Fibroblast of skin of scalp (primary cell): Measurements from ENCODE around the gene COL18A1.

Source experiments
- DNase-seq: peaks from one replicate; pipeline ENCODE4 v3.0.0-alpha.2; 2013

The COL18A1 gene

DNA sequence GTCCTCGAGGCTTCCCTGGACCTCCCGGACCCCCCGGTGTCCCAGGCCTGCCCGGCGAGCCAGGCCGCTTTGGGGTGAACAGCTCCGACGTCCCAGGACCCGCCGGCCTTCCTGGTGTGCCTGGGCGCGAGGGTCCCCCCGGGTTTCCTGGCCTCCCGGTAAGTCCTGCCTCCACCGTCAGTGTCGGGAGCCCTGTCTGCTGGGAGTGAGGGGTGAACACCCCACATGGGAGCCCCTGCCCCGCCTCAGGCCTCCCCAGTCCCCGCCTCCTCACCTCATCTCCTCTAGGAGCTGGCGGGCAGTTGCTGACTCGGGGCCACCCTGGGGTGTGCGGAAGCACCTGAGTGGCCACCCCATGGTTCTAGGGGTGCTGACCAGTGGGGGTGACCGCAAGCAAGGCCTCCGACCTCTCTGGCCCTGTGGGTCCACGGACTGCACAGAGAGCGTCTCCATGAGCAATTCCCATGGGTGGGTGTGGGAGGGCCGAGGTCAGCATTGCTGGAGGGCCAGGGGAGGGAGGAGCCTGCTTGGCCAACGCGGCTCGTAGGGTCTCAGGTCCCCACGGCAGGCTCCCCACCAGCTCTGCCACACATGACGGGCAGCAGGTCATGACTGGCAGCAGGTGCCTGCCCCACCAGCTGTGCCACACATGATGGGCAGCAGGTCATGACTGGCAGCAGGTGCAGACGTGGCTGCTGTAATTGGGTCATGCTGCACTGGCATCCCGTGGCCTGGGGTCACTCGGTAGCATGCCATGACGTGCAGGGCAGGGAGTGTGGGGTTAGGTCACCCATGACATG, 75.9 kb downstream of the COL18A1 start:
- DNase-seq: no peak

DNA sequence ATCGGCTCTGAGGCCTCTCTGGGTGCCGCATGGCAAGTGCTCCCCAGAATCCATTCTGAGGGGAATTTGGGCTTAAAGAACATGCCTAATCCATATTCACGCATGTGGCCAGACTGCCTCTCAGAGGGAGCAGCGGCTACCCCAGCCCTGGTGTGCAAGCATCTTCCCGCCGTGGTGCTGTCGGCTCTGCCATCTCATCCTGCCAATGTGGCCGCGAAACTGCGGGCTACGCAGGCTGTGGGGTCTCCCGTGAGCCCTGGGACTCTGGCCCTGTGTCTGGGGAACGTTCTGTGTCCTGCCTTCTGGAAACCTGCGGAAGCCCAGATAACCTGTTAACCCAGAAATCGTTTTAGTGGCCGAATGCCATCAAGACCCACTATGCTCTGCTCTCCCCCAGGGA, 76.6 kb downstream of the COL18A1 start:
- no peak for DNase-seq

DNA sequence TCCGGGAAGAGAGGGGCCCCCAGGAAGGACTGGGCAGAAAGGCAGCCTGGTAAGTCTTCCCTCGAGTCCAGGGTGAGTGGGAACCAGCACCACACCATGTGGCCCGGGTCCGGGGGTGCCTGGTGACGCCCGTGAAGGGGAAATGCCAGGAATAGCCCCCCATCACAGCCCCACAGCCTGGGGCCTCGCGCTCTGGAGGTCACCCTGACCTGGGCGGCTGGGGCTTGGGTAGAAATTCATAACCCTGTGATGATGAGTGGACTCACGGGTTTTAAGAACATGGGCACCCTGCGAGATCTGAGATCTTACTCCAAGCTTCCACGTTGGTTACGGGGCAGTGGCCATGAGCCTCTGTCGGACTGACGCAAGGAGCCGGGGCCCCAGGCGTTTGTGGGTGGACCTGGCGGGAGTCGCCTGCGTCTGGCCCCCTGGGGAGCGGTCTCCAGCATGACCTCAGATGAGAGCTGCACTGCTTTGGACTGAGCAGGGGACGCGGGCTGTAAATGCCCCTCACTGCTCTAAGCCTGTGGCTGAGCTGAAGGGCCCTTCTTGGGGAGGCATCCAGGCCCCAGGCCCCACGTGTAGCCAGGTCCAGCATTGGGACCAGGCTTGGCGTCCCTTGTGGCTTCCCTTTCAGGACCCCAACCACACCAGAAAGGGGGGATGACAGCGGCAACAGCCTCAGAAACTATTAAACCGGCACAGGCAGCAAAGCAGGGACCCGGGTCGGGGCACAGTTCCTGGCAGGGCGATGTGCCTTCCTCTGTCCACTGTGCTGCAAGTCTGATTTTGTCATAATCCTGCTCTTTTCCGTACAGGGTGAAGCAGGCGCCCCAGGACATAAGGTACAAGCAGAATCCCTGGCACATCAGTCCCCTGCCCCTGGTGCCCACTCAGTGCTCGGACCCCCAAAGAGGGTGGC, 77.3 kb downstream of the COL18A1 start:
- no peak for DNase-seq

DNA sequence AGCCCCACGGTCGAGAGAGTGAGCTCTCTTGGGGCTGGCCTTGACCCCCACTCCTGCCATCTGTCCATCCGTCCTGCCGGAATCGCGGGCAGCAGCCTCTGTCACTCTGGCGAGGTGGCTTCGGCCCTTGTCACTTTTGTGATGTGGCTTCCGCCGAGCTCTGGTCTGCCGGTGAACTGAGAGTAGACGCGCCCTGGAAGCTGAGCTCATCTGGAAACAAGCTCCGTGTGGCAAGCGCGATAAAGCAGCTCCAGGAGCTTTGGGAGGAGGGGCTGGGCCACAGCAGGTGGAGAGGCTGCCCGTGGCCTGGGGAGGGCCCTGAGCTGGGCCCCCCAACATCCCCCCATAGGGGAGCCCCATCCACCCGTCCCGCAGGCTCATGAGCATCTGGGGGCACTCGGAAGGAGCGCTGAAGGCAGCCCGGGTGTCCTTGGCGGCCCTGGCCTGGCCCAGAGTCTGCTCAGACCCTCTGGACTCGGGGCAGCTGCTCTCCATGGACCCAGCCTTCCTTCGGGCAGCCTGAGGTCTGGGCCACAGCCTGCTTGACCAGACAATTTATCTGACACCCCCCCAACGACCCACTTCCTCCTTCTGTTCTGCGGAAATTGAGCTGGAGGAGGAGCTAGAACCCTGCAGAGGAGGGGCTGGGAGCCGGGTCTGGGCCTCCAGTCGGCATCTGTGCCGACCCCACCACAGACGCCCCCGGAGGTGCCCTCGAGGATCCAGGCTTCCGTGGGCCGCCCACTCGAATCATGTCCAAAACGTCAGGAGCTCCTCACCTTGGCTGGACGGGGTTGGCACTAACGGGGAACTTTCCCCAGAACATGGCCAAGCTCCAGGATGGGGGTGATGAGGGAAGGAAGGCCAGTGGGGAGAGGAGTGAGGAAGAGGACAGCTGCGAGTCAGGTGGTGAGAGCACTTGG, 78.2 kb downstream of the COL18A1 start:
- no peak for DNase-seq

DNA sequence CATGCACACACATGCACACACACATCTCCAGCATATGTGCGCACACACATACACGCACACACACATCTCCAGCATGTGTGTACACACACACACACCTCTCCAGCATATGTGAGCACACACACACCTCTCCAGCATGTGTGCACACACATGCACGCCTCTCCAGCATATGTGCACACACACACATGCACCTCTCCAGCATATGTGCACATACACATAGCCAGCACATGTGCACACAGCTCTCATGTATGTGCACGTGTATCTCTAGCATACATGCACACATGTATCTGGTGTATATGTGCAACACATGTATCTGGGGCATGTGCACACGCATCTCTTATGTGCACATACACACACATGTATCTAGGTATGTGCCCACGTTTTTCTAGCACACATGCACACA, 79.4 kb downstream of the COL18A1 start:
- no peak for DNase-seq

DNA sequence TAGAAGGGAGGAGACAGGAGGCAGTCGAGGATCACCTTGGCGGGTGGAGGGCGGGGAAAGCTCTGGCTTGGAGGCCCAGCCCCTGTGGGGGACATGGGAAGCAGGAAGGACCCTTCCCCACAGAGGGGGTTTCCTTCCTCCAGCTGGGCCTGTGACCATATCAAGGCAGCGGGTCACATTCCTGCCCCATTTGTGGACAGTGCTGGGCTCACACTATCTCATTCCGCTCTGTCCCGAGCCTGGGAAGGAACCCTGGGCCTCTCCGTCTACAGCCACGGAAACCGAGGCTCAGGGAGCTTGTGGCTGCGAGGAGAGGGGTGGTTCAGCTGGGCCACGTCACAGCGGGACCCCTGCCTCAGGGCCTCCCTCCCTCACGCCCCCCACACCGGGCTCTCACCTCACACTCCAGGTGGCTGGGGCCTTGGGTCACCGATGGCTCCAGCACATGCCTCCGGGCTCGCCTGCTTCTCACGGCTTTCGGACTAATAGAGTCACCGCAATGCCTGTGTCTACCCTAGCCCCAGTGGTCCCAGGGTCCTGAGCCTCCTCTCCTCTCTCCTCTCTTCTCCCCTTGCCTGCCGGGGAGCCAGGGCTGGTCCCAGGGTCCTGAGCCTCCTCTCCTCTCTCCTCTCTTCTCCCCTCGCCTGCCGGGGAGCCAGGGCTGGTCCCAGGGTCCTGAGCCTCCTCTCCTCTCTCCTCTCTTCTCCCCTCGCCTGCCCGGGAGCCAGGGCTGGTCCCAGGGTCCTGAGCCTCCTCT, 80.9 kb downstream of the COL18A1 start:
- DNase-seq: no peak

DNA sequence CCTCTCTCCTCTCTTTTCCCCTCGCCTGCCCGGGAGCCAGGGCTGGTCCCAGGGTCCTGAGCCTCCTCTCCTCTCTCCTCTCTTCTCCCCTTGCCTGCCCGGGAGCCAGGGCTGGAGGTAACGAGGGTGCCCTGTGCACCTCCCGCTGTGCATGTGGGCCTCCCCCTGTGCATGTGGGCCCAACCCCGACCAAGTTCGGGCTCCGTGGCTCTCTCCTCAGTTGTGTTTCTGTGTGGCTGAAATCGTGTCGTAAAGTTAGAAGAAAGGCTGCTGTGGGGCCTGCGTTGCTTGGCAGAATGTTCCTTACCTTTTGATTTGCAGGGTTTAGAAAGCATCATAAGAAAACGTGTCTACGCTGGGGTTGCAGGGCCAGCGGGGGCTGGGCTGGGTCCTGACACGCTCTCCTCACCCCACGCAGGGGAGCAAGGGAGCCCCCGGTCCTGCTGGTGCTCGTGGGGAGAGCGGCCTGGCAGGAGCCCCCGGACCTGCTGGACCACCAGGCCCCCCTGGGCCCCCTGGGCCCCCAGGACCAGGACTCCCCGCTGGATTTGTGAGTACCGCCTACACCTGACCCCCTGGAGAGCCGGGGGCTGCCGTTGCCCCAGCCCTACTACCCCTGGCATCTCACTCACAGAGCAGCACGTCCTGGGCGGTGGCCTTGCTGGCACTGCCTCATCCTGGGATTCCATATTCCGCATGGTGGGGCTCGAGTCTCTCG, 81.6 kb downstream of the COL18A1 start:
- DNase-seq: no peak

DNA sequence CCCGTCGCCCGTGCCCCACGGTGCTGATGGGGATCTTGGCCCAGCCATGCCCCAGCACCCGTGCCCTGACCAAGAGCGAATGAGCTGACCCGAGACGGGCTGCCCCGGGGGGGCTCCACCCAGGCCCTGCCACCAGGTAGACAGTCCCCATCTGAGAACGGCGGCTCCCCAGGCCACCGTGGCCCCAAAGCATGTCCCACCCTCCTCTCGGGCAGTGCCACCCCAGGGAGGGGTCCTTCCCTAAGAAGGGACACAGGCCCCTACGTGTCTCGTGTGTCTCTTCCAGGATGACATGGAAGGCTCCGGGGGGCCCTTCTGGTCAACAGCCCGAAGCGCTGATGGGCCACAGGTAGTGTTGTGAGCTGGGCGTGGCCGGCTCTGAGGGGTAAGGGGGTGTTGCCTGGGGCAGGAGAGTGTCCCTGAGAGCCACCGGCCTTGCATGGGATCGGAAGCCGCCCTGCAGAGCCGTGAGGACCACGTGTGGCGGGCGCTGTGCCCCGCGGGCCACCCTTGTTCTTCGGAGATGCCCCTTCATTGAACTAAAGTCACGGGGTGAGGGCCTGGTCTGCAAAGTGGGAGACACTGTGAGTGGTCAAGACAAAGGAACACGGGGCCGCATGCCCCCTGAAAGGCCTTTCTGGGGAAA, 82.3 kb downstream of the COL18A1 start:
- DNase-seq: no peak

DNA sequence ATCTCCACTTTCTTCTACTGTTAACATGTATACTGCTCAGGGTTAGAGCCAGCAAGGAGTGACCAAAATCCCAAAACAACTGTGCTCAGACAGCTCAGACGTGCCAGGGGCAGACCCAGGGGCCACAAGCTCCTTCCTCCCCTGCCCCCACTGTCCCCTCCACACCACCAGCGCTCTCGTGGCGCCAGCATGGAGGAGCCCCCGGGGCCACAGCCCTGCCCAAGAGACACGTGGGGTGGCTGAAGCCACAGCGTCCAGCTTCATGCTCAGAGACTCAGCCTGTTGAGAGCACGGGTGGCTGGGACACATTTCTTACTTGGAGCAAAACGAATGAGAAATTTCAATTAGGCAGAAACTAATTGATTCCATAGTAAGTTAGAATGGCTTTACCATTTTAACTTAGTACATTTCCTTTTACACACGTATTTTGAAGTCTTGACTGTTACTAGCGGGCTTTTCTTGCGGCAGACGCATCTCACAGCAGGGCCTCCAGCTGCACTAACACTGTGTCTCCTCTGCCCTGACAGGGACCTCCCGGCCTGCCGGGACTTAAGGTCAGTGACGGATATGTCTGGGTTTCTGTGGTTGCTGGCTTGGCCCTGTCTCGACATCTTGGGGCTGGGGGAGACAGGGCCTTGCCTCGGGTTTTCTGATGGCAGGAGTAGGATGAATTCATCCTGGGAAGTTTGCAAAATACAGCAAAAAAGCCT, 83.1 kb downstream of the COL18A1 start:
- peak; percentile 38 for DNase-seq

DNA sequence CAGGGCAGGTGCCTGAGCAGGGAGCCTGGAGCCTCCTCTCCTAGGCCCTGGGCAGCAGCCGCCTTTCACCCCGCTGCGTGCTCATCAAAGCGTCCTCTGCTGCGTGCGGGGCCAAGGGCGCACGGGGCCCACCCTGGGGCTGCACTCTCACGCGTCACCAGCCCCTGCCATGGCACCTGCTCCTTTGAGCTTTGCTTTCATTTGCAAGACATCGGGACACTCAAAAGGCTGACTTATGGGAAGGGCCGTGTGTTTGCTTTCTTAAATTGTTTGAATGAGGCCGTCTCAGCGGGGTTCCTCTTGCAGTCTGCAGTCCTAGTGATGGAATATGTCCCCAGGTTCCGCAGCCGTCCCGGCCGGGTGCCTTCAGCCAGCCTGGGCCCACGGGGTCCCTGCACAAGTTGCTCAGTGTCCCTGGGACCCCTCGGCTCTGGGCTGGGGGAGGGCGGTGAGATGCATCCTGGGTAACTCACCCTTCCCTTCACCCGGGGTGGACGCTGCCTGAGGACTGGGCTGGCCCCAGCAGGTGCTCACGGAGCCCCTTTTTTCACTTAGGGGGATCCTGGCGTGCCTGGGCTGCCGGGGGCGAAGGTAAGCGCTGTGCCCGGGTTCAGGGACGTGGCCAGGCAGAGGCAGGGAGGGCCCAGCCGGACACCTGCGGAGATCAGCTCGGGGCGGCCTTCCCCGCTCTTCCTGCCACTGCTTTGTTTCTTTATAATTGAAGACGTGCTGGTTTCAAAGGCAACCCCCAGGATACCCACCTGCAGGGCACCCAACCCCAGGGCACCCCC, 84.2 kb downstream of the COL18A1 start:
- no peak for DNase-seq

DNA sequence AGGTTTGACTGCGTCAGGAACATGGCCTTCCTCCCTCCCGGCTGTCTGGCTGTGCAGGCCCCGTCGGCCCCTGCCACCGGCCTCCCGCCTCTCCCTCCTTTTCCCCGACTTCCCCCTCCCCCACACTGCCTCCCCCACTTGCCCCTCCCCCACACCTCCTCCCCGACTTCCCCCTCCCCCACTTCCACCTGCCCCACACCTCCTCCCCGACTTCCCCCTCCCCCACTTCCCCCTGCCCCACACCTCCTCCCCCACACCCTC, 84.7 kb downstream of the COL18A1 start:
- no peak for DNase-seq

DNA sequence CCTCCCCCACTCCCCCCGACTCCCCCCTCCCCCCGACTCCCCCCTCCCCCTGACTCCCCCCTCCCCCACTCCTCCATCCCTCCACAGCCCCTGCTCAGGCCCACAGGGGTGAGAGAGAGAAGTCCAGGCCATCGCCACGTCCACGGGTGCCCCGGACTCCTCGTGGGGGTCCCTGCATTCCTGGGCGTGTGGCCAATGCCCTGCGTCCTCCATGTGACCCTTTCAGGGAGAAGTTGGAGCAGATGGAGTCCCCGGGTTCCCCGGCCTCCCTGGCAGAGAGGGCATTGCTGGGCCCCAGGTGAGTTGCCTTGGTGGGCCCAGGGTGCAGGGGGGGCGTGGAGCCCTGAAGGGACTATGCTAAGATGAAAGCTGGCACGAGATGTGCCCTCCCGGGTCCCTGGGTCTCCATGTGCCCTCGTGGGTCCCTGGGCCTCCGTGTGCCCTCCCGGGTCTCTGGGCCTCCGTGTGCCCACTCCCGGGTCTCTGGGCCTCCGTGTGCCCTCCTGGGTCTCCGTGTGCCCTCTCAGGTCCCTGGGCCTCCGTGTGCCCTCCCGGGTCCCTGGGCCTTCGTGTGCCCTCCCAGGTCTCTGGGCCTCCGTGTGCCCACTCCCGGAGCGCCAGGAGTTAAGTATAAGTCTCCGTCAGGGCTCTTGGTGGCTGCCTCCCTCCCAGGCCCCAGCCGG, 85.2 kb downstream of the COL18A1 start:
- no peak for DNase-seq

DNA sequence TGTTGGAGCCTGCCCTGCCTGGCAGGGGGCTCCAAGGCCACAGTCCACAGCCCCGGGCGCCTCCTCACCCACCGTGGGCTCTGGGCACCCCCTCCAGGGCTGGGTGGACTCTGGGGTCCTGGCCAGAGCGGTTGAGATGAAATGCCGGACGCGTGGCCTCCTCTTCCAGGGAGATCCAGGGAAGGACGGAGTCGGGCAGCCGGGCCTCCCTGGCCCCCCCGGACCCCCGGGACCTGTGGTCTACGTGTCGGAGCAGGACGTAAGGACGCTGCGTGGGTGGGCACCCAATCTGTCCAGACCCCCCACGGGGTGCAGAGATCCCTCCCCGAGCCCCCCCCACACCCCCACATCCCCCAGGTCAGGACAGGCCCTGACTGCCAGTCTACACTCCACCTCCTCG, 86.1 kb downstream of the COL18A1 start:
- DNase-seq: no peak

DNA sequence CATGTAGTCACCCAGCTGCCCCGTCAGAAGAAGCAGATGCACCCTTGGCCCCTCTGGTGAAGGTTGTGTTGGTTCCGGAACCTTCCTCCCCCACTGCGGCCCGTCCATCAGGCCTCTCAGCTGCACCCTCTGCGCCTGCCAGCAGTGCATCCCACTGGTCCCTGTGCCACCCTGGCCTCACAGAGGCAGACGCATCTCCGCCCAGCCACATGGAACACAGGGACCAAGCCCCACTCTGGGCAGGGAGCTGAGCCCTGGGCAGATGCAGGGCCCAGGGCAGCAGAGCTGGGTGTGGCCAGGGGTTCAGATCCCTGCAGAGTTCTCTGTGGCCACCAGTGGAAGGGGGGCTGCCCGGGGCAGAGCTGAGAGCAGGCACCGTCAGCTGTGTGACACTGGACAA, 86.7 kb downstream of the COL18A1 start:
- DNase-seq: no peak

DNA sequence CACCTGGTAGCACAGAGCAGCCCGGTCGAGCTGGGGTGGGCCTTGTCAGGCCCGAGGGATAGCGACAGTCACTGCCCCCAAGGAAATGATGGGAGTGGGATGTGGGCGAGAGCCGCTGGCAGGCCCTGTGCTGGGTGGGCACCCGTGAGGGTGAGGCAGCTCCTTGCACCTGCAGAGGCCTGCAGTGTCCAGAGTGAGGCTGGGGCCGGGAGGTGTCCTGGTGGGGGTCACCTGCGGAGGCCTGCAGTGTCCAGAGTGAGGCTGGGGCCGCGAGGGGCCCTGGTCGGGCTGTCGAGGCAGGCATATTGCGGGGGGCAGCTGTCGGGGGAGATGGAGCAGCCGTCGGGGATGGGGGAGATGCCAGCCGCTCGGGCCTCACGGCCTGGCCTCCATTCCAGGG, 87.8 kb downstream of the COL18A1 start:
- DNase-seq: no peak

DNA sequence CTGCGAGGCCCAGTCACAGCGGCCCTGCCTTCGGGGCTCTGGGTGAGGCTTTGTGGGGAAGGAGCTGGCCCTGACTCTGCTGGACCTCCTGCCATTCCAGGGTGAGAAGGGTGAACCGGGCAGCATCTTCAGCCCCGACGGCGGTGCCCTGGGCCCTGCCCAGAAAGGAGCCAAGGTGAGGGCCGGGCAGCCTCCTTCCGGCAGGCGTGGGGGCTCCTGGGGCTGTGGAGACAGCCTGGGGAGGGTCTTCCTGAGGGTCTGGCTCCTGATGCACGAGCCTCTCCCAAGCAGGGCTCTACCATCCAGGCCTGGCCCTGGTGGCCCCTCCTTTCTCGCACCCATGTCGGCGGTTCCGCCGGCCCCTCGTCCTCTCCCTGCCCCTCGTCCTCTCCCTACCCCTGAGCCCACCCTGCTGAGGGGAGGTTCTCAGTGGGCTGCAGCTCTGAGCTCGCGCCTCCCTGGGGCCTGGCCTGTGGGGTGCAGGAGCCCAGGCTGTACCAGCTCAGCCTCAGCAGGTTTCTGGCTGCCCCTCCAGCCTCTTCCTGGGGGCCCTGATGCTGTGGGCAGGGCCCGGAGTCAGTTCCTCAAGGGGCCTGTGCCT, 88.5 kb downstream of the COL18A1 start:
- no peak for DNase-seq

DNA sequence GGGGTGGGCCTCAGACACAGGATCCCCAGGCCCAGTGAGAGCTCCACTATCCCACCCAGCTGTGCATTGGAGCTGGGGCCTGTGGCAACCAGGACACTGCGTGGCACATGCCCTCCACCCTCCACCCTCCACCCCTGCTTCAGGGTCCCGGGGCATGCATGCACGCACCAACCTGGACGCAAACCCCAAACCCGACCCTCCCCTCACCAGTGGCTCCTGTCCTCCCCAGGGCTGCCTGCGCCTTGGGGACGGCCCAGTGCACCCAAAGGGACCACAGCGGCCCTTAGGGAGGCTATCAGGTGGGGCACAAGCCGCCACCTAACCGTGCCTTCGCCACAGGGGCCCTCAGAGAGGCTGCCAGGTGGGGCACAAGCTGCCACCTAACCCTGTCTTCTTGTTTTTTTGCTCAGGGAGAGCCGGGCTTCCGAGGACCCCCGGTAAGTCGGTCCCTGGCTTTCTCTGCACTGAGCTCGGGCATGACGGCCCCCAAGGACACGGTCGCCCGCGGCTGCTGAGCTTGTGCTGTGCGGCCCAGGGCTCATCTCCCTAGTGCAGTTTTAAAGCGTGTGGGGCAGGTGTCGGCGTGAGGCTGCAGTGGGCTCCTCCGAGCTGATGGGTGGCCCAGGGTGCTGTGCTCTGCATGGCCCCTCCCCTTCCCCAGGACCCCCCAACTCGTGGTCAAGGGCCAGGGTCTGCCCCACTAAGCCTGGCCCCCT, 89.3 kb downstream of the COL18A1 start:
- no peak for DNase-seq
